OCI-LY7 (cell line): ENCODE measurements around the gene OR2G2.

Experiments used
- CTCF ChIP-seq: fragments of 200-600 bp; sonication (generic); conservative IDR thresholded peaks from 2 replicates; pipeline ENCODE4 v1.5.1; 2014; ENCODE audit warnings: mild to moderate bottlenecking, antibody characterized with exemption, low read length, moderate library complexity, mixed read lengths
- EZH2phosphoT487 ChIP-seq: fragments of 200-600 bp; sonication (generic); IDR thresholded peaks from 2 replicates; pipeline ENCODE4 v1.6.1; 2018; ENCODE audit warnings: low read depth, borderline replicate concordance, mild to moderate bottlenecking, mixed run types, antibody characterized with exemption, low read length, moderate library complexity, mixed read lengths

DNA sequence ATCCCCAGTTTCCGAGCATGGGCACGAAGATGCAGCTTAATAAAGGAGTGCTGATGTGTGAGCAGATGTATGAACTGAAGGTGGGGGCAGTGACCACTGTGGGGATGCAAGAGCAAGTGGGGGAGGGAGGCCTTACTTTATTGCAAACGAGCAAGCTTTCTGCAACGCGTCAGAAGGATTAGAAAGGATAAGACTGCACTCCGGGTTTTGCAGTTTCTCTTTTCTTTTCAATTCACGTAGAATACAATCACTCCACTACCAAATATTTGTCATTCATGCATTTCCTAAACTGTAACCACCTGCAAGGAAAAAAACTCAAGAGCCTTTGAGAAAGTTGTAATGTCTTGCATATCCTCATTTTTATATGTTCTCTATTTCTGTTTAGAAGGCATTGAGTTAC lies 47.6 kb upstream of the OR2G2 start:
- no peak for TF ChIP-seq CTCF
- TF ChIP-seq EZH2phosphoT487: no peak
